Stimulated activated CD8-positive, alpha-beta memory T cell treated with anti-CD3 and anti-CD28 coated beads, Interleukin-15, amount 100 ng/mL, for 1 hour (primary cell): ENCODE results near the gene DOCK7.
"Not testable (repeated sequence)": the region's sequence is repeated elsewhere in the genome, so short reads cannot be mapped to it uniquely, and the experiment has no call there.

Experiments used
- DNase-seq: peaks from one replicate; pipeline ENCODE4 v3.0.0-alpha.2; 2020; ENCODE audit warnings: low read depth

Gene DOCK7

GRCh38 chr1:62530516-62531154 is 157.6 kb downstream of the DOCK7 start:
- DNase-seq: no peak

GRCh38 chr1:62529227-62529626 is 159.0 kb downstream of the DOCK7 start:
- DNase-seq: no peak

- DNase-seq: no peak
These were observed 160.2 kb downstream of the DOCK7 start for GRCh38 chr1:62528015-62528414.

- not testable (repeated sequence) for DNase-seq
These were observed 160.8 kb downstream of the DOCK7 start for GRCh38 chr1:62527346-62527745.

- no peak for DNase-seq
These were observed 164.3 kb downstream of the DOCK7 start for GRCh38 chr1:62523860-62524259.

- no peak for DNase-seq
These were observed 171.6 kb downstream of the DOCK7 start for GRCh38 chr1:62516600-62516999.

GRCh38 chr1:62514746-62515423 is 173.3 kb downstream of the DOCK7 start:
- no peak for DNase-seq

GRCh38 chr1:62513013-62513412 is 175.2 kb downstream of the DOCK7 start:
- no peak for DNase-seq

GRCh38 chr1:62509028-62509427 is 179.2 kb downstream of the DOCK7 start:
- no peak for DNase-seq

GRCh38 chr1:62508187-62508758 is 179.9 kb downstream of the DOCK7 start:
- no peak for DNase-seq

GRCh38 chr1:62500210-62500609 is 188.0 kb downstream of the DOCK7 start:
- DNase-seq: no peak

- no peak for DNase-seq
These were observed 194.0 kb downstream of the DOCK7 start for GRCh38 chr1:62494137-62494536.

- no peak for DNase-seq
These were observed 194.5 kb downstream of the DOCK7 start for GRCh38 chr1:62493656-62494055.

- no peak for DNase-seq
These were observed 195.7 kb downstream of the DOCK7 start for GRCh38 chr1:62492521-62492920.

GRCh38 chr1:62487956-62488355 is 200.2 kb downstream of the DOCK7 start:
- DNase-seq: no peak

- no peak for DNase-seq
These were observed 203.2 kb downstream of the DOCK7 start for GRCh38 chr1:62484824-62485468.

GRCh38 chr1:62481681-62482080 is 206.5 kb downstream of the DOCK7 start:
- no peak for DNase-seq

- no peak for DNase-seq
These were observed 211.5 kb downstream of the DOCK7 start for GRCh38 chr1:62476525-62477219.

- no peak for DNase-seq
These were observed 221.1 kb downstream of the DOCK7 start for GRCh38 chr1:62467092-62467491.

- DNase-seq: no peak
These were observed 225.8 kb downstream of the DOCK7 start for GRCh38 chr1:62462370-62462769.

- no peak for DNase-seq
These were observed 230.2 kb downstream of the DOCK7 start for GRCh38 chr1:62457955-62458354.

GRCh38 chr1:62452951-62453350 is 235.2 kb downstream of the DOCK7 start:
- DNase-seq: no peak
